ENCODE measurements around the gene HEY2. TPM values are rescaled to one million over a fixed set of nuclear protein-coding genes. Genes with fewer than 3 reads are reported as not detected.

Gene HEY2
- total RNA-seq, 1 donor from 2014 or later, result 0.62 TPM

DNA sequence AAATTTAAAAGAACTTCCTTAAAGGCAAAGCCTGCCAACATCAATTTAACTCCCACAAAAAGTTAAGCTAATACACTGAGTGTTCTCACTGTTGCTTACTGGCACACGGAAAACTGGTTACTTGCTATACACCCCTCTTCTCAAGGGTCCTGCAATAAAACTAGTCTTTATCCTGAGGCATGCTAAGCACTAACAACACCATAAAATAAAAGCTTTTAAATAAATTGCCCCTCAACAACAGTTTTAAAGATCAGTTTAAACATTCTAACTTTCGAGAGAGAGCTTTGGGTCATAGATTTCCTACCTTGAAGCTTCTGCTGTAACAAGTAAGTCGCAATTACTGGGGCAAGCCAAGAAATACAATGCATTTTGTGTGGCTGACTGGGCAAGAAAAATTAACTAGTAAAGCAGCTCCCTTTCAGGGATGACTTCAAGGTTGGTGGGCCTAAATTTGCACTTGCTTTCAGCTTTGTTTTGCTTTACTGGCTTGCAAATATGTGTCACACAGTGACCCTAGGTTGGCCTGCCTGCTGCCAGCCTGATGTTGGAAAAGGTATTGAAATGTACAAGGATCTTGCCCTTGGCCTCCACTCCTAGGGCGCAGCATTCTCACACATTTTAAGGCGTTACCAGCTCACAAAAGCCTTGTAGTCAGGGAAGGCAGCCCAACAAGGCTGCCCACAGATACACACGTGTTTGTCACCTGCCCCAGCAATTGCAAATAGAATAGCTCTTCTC is 4.0 kb upstream of the HEY2 start:
- no peak for DNase-seq

DNA sequence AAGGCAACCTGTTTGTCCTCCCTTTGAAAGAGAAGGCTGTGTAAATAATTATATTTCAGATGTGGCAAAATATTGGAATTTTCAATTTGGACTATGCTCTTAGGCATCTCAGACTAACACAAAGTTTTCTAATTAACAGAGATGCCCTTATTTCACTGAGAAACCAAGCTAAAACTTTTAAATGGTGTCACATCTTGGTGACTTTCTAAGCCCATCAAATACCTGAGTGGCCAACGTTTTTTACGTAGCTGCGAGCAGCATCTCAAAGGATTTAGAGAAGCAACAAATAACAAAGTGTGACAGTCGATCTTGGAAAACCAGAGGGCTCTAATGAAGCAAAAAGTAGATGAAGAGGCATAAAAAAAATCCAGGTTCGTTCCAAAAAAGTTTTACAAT is 3.4 kb upstream of the HEY2 start:
- DNase-seq, result no peak

DNA sequence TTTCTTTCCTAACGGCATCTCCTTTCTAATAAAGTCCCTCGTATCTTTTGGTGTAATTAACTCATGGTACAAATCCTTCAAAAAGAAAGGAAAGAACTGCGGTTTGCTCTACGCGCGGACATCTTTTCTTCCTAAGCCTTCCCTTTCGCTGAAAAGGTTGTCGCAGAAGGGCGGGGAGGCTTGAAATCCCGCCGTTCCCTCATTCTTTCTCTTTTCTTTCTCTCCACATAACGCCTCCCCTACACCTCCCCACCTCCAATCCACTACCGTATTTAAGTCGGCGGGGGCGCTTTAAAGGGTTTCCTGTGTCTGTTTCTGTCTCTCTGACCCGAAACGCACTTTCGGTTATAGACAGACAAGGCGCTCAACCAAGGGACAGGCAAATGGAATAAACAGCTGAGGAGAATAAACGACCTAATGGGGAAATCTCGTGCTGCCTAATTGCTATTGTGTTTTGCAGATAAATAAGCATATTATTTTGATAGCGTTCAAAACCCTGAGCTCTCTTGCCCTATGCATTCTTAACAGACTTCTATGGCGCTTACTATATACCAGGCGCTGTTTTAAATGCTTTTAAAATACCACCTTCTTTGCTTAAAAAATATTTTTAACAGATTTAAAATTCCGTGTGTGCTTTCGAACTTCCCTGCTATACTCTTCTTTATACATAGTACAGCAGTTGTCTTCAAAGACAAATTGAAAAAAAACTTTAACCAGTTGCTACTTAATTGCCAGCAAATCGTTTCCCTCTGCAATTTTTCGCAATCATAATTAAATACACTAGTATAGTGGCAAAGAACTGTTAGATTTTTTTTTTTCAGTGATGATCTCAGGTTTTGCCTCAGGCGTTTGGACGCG is 2.5 kb upstream of the HEY2 start:
- no peak for DNase-seq

DNA sequence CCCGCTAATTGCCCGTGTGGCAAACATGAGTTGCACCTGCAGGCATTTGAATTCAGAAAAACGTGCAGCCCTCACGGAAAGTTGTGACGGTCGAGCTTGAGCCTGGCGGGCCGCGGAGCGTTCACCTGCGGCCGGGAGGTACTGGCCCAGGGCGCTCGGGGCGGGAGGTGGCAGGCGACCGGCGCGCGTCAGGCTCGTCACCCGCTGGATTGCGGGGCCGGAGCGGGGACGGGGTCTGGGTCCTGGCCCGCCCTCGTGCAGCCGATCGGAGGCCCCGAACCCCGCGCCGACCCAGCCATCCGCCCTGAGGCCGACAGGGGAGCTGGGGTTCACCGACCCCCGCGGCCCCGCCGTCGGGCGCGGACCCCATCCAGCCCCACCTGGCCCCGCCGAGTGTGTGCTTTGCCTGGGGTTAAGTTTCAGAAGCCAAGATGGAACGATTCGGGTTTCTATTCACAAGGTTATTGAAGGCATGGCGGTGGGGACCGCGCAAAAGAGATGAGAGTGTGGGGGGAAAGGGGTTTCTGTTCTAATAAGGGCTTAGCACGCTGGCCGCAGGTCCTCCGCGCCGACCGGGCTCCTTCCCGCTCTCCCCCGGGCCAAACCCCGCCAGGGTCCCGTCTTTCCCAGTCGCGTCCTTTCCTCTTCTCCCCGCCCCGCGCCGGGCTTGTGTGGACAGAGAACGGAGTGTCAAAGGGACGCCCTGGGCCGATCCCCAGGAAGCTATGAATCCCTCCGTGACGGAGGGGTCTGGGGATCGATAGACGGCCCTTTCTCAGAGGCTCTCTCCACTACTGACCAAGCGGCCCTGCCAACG is 1.6 kb upstream of the HEY2 start:
- no peak for DNase-seq

DNA sequence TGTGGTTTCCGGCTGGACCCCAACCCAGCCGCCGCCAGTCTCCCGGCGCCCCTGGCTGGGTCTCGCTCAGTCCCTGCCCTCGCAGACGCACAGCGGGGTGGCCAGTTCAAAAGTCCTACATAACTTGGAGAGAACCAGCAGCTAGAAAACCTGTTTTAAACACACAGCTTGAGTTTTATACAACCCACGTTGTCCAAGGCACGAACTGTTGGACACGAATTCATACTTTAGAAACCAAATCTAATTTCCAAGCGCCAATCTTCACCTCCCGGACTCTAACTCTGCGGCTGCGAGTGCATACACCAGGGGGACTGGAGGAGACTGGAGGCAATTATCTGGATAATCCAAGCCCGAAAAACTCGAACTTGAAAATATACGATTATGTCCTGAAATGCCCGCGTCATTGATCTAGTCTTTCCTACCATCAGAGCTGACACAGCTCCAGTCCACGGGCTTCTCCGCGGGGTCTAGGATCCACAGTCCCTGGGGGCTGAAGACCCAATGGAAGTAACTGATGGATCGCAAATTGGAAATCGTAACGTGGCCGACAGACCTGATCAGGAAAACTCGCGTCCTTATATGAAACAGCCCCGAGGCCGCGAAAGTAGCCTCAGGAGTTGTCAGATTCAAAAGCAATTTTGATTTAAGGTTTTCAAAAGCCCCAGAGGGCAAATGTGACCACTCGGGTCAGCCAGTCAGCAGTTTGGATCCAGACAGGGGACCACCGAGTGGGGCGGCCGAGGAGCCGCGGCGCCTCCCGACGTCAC is 843 bp upstream of the HEY2 start:
- no peak for DNase-seq

DNA sequence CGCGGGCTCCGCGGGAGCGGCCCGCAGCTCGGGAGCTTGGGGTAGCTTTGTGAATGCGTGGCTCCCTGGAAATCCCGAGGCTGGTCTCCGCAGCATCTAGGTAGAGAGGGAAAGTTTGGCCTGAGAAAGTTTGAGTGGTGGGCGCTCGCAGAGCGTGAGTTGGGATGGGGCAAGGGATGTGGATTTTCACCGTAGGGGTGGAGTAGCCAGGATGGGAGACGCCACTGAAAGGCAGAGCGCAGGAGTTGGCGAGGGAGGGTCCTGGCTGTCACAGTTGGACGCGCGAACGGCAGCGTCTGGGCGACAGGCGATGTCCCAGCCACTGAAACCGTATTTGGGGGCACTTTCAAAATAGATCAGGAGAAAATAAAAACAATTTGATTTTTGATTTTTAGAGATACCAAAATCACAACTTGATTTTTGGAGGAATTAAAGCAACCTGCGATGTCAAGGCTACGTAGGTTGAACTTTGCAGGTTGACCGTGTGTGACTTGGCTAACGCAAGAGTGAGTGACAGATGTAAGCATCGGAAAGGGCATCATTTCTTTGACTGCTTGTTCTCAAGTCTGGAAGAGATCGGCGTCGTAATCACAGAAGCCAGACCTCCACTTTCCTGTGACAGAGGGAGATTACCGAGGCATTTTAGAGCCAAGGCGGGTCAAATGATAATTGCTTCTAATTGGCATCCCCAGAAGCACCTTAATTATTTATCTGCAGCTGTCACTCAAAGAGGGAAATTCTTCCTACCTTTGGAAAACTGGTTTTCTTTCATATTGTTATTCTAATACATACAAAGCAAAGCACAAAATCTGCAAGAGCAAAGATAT is 646 bp downstream of the HEY2 start:
- no peak for DNase-seq

DNA sequence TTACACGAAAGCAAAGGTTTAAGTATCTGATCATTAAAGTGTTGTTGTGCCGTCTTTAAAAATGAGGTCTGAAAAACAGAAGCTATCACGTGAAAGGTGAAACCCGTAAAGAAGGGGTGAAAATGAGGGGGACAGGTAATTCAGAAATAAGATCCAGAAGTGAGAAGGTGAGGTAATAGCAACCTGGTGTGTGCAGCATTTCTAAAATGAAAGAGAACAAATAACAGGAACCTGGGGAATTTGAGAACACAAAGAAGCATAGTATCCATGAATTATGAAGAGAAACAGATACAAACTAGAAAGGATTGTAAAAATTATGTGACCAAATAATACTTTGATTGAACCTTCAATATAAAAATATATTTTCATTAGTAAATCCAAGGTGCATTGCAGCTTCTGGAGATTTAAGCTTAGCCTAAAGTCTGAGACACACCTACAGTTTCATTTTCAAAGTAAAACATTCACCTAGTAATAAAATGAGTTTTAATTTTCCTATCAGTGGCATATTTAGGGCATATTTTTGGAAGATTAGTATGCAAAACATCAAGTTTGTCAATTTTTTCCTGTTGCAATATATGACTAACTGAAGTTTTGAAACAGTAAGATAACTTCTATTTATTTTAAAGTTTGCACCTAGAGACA is 1.4 kb downstream of the HEY2 start:
- no peak for DNase-seq

DNA sequence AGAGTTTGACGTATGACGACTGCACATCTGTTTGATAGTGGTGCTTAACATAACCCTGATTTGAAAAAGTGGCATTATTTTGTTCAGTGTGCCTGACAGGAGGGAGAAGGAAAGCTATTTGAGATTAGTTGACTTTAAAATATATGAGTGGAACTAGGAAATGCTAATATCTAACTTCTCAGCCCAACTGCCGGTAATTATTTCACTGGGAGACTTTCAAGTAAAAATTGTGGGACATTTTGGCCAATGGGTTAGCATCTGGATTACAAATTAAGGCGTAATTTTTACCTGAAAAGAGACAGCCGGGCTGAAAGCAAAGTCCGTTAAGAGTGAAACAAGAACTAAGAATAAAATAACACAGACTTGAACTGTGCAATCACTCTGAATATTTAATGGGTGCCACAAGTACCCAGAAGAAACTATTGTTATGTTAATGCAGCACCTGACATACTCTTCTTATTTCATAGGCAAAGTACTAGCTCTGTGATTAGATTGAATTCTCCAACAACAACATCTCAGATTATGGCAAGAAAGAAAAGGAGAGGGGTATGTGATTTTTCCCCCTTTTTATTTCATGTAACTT is 2.0 kb downstream of the HEY2 start:
- DNase-seq, result no peak

DNA sequence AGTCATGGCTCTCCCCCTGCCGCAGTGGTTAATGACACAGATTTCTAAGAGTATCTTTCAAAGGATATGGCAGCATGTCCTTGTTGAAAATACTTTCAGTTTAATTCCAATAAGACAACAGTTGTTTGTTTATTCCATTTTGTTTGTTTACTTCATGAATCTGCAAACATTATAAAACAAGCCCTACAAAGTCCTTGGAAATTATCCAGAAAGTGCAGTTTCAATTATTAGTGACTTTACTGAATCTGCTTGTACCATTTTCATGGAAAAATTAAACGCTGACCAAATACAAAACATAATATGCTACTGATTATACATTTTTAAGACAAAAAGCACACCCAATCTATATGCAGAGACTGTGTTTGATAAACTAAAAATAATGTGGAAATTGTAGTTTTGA is 3.3 kb downstream of the HEY2 start:
- DNase-seq, result no peak

DNA sequence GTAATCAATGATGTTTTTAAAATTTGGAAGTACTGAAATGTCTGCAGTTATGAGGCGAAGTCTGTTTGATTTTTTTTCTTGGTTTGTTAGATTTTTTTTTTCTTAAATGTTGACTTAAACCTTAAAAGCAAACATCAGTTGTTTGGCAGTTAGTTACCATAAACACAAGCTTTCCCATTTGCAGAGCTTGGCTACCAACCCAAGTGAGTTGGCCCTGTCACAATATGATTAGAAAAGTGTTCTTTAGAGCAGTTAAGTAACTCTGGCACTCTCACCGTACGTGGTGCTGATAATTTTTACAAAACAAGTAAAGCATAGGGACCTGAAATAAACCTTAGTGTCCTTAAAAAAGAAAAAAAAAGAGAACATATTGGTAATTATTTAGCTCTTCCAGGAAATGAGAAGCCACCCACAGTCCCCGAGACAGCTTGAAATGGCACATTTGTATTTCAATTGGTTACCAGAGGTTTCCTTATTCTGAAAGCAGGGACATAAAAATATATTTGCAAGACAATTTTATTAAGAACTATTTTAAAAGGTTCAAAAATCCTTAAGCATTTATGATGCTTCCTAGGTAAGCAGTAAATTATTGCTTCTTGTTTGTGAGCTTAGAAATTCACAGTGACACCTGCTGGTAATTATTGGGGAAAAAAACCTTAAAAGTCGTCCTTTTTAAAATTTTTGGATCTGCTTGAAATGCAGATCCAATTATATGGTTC is 3.9 kb downstream of the HEY2 start:
- no peak for DNase-seq

DNA sequence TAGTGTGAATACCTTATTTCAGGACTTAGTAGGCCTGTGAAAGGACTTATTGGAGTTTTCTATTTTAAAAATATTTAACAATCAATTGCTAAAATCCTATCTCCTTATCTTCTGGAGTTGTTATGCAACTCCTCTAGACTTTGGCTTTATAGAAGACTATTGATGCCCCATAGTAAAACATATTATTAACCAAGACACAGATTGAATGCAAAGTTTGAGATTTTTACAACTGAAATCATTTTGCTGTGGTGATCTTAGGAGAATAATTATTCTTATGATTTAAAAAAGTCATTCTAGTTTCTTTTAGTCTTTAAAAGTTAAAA is 4.5 kb downstream of the HEY2 start:
- DNase-seq, result no peak

DNA sequence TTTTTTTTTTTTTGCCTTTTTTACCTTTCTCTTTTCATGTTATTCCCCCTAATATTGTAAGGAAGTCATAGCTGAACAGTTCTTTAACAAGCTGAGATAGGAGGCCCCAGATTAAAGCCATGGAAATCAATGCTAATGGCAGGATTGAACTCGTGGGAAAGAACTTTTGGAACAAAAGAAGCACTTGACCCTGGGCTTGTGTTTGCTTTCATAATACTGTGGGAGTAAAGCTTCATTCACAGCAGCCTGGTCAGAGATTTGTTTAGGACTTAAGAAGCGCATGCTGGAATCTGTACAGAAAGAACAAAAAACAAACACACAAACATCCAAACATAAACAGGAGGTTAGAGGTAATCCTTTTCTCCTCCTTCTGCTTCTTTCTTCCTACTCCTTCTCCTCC is 5.1 kb downstream of the HEY2 start:
- no peak for DNase-seq

DNA sequence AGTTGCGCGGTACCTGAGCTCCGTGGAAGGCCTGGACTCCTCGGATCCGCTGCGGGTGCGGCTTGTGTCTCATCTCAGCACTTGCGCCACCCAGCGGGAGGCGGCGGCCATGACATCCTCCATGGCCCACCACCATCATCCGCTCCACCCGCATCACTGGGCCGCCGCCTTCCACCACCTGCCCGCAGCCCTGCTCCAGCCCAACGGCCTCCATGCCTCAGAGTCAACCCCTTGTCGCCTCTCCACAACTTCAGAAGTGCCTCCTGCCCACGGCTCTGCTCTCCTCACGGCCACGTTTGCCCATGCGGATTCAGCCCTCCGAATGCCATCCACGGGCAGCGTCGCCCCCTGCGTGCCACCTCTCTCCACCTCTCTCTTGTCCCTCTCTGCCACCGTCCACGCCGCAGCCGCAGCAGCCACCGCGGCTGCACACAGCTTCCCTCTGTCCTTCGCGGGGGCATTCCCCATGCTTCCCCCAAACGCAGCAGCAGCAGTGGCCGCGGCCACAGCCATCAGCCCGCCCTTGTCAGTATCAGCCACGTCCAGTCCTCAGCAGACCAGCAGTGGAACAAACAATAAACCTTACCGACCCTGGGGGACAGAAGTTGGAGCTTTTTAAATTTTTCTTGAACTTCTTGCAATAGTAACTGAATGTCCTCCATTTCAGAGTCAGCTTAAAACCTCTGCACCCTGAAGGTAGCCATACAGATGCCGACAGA is 9.9 kb downstream of the HEY2 start:
- no peak for DNase-seq

DNA sequence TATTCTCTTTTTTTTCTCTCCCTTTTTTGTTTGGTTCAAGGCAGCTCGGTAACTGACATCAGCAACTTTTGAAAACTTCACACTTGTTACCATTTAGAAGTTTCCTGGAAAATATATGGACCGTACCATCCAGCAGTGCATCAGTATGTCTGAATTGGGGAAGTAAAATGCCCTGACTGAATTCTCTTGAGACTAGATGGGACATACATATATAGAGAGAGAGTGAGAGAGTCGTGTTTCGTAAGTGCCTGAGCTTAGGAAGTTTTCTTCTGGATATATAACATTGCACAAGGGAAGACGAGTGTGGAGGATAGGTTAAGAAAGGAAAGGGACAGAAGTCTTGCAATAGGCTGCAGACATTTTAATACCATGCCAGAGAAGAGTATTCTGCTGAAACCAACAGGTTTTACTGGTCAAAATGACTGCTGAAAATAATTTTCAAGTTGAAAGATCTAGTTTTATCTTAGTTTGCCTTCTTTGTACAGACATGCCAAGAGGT is 10.6 kb downstream of the HEY2 start:
- no peak for DNase-seq

DNA sequence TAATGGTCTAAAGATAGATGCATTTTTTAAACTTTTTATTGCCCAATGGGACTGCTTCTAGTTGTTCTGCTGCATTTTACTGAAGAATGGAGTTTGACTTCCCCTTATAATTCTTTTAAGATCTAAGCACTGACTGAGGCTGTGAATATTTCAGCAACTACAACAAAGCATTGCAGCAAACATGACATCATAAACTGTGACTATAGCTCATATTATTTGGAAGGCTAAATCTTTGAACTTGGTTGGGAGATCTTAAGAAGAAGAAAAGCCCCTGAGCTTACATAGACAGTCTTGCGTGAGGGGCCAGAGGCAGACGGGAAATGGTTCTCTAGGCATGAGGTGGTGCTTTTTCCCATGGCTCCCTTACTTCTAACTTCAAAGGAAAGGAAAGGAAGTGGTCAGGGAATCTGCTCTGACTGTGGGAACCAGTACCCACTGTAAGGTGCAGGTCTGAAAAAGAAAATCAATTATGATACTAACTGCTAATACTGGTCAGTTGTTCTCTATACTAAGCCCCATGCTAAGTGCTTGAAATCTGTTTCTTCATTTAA is 14.8 kb downstream of the HEY2 start:
- DNase-seq, result no peak

DNA sequence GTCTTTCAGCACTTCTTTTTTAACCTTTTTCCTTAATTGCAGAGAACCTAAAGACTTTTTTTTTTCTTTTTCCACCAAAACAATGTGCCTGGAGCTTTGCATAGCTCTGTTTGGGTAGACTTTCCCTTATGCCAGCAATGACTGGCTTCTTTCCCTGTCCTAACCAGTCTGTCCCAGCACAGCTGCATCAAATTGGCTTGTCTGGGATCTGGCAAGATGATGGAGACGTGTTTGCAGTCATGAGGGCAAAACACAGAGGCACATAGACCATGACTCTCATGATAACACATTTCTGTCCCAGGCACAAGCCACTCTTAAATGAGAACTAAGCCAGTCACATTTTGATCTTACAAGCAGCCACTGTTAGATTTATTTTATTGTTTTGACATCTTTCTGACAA is 16.5 kb downstream of the HEY2 start:
- DNase-seq, result no peak

DNA sequence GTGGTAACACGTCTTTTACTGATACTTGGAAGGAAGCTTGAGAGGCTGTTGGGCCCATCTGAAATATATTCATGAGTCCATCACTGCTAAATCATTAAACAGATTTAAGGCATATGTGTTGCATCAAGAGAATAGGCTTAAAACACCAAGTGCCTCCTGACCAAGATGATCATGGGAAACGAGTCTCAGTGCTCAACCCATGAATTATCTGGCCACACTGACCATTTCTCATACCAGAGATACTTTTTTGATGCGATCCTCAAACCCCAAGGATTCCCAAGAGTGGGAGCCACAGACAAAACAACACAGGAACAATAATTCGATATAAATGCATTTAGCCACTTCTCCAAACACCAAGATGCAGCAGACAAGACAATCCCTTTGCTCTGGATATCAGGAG is 17.2 kb downstream of the HEY2 start:
- DNase-seq, result no peak

DNA sequence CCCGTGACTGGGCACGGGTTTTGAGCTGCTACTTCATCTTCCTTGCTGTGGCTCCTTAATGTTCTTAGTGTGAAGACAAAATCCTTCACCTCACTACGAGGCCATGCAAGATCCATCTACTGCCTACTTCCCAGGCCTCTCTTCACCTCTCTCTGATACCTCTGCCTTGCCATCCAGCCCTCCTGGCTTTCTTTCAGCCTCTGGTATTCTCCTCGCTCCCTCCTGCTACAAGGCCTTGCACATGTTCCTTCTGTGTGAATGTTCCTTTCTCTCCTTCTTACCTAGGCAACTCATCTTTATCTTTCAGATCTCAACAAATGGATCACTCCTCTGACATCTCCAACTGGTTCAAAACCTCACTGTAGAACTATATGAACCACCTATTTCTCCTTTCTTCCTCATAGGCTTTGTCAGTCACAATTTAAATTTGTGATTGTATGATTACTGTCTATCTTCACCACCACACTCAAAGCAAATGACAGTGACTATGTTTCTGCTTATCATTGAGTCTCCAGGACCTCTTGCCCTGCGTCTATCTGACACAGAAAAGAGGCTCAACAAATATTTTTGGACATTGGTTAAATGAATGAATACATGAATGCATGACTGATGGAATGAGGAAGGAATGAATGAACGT is 19.8 kb downstream of the HEY2 start:
- DNase-seq, result no peak
